Astrocyte (in vitro differentiated cells and primary cell): Measurements from ENCODE around the gene KIF26B. TPM values are rescaled to one million over a fixed set of nuclear protein-coding genes. Genes with fewer than 3 reads are reported as not detected.

ENCODE experiments used
- DNase-seq: peaks from one replicate; pipeline ENCODE4 v3.0.0-alpha.2; 2010; ENCODE audit warnings: low read depth
- FAIRE-seq: peaks from 2 replicates; lab custom pipeline; 2011; peaks lifted over from hg19 to GRCh38; lab: Jason Lieb, UNC
- H2AFZ ChIP-seq: 2 replicates; pipeline ENCODE4 v1.6.0; 2012; ENCODE audit warnings: low read depth, low read length, inconsistent platforms
- H3K27ac ChIP-seq: 2 replicates; pipeline ENCODE4 v1.5.1; 2011; ENCODE audit warnings: low read depth, low read length, inconsistent platforms
- H3K27me3 ChIP-seq: 2 replicates; pipeline ENCODE4 v1.6.0; 2011; ENCODE audit warnings: low read length, inconsistent platforms; ENCODE audit not compliant: insufficient read depth
- H3K36me3 ChIP-seq: 2 replicates; pipeline ENCODE4 v1.5.1; 2011; ENCODE audit warnings: low read length, inconsistent platforms; ENCODE audit not compliant: insufficient read depth
- H3K4me1 ChIP-seq: 2 replicates; pipeline ENCODE4 v1.5.1; 2011; ENCODE audit warnings: low read length, inconsistent platforms; ENCODE audit not compliant: insufficient read depth
- H3K4me2 ChIP-seq: 2 replicates; pipeline ENCODE4 v1.6.0; 2012; ENCODE audit warnings: low read length, inconsistent platforms
- H3K4me3 ChIP-seq: 2 replicates; pipeline ENCODE4 v1.5.1; 2011; ENCODE audit warnings: low read depth, mild to moderate bottlenecking, low read length, inconsistent platforms; ENCODE audit not compliant: insufficient read depth
- H3K79me2 ChIP-seq: 2 replicates; pipeline ENCODE4 v1.6.0; 2012; ENCODE audit warnings: mild to moderate bottlenecking, low read length, inconsistent platforms; ENCODE audit not compliant: insufficient read depth
- H3K9ac ChIP-seq: 2 replicates; pipeline ENCODE4 v1.6.0; 2012; ENCODE audit warnings: mild to moderate bottlenecking, low read length, inconsistent platforms
- H3K9me3 ChIP-seq: 2 replicates; pipeline ENCODE4 v1.5.1; 2012; ENCODE audit warnings: low read depth, mild to moderate bottlenecking, low read length, inconsistent platforms; ENCODE audit not compliant: insufficient read depth
- H4K20me1 ChIP-seq: 2 replicates; pipeline ENCODE4 v1.6.0; 2012; ENCODE audit warnings: low read length, inconsistent platforms; ENCODE audit not compliant: insufficient read depth
- H3K27ac Mint-ChIP-seq: one replicate; pipeline ENCODE4 v1.8.0; 2021; ENCODE audit warnings: mild to moderate bottlenecking, mixed read lengths; ENCODE audit not compliant: unreplicated experiment
- H3K27me3 Mint-ChIP-seq: one replicate; pipeline ENCODE4 v1.8.0; 2021; ENCODE audit warnings: low read depth, mixed read lengths; ENCODE audit not compliant: unreplicated experiment
- H3K36me3 Mint-ChIP-seq: one replicate; pipeline ENCODE4 v1.8.0; 2021; ENCODE audit warnings: low read depth, mixed read lengths; ENCODE audit not compliant: unreplicated experiment
- H3K4me1 Mint-ChIP-seq: one replicate; pipeline ENCODE4 v1.8.0; 2021; ENCODE audit warnings: low read depth, mixed read lengths; ENCODE audit not compliant: unreplicated experiment
- H3K4me3 Mint-ChIP-seq: one replicate; pipeline ENCODE4 v1.8.0; 2021; ENCODE audit warnings: mild to moderate bottlenecking, moderate library complexity, mixed read lengths; ENCODE audit not compliant: unreplicated experiment
- H3K9me3 Mint-ChIP-seq: one replicate; pipeline ENCODE4 v1.8.0; 2021; ENCODE audit warnings: mild to moderate bottlenecking, mixed read lengths; ENCODE audit not compliant: unreplicated experiment
- EZH2 ChIP-seq: IDR thresholded peaks from 2 replicates; pipeline ENCODE4 v1.6.1; 2012; ENCODE audit warnings: mild to moderate bottlenecking, low read length, inconsistent platforms; ENCODE audit not compliant: insufficient read depth
- total RNA-seq: library from RNA; stranded (reverse); gene quantifications from 2 replicates; pipeline ENCODE4 v1.2.1, GENCODE V29; 2021
- TF ChIP-seq, protein P1 (sequence below): IDR thresholded peaks from 2 replicates; pipeline ENCODE4 v1.5.1; 2011; ENCODE audit warnings: low read depth, mild to moderate bottlenecking, inconsistent platforms, low read length, moderate library complexity; ENCODE audit not compliant: insufficient read depth

The KIF26B gene
- total RNA-seq, 1 donor from 2014 or later, result 6.8 TPM

DNA sequence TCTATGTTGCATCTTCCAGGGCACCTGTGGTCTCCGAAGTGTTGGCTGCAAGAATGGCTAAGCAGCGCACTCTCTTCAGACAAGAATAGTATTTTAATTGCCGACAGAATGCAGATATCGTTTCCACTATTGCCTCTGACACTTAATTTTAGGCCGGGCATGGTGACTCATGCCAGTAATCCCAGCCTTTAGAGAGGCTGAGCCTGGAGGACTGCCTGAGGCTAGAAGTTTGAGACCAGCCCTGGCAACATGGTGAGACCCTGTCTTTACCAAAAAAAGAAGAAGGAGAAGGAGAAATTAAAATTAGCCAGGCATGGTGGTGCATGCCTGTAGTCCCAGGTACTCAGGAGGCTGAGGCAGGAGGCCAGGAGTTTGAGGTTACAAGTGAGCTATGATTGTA lies 306.9 kb downstream of the KIF26B start:
- Histone ChIP-seq H3K4me1 (no peaks in the 10 kb centered on the region), H3K9me3 (peaks cover 5% of the 10 kb centered on the region), H3K4me3 (no peak overlapping the region), H3K4me2 (no peak overlapping the region), H3K27ac (no peak overlapping the region), H3K9ac (no peak overlapping the region), H3K79me2 (no peaks in the 10 kb centered on the region), H3K36me3 (no peaks in the 10 kb centered on the region), H3K27me3 (no peaks in the 10 kb centered on the region), H2AFZ (no peak overlapping the region), H4K20me1 (peaks cover 10% of the 10 kb centered on the region)
- no peak for FAIRE-seq
- Mint-ChIP-seq H3K27ac (no peak overlapping the region), H3K36me3 (peaks cover 15% of the 10 kb centered on the region), H3K4me1 (peaks cover 7% of the 10 kb centered on the region), H3K27me3 (peaks cover 7% of the 10 kb centered on the region), H3K9me3 (peaks cover 2% of the 10 kb centered on the region), H3K4me3 (no peak overlapping the region)
- TF ChIP-seq EZH2, result no peak
- TF ChIP-seq, protein P1, sequence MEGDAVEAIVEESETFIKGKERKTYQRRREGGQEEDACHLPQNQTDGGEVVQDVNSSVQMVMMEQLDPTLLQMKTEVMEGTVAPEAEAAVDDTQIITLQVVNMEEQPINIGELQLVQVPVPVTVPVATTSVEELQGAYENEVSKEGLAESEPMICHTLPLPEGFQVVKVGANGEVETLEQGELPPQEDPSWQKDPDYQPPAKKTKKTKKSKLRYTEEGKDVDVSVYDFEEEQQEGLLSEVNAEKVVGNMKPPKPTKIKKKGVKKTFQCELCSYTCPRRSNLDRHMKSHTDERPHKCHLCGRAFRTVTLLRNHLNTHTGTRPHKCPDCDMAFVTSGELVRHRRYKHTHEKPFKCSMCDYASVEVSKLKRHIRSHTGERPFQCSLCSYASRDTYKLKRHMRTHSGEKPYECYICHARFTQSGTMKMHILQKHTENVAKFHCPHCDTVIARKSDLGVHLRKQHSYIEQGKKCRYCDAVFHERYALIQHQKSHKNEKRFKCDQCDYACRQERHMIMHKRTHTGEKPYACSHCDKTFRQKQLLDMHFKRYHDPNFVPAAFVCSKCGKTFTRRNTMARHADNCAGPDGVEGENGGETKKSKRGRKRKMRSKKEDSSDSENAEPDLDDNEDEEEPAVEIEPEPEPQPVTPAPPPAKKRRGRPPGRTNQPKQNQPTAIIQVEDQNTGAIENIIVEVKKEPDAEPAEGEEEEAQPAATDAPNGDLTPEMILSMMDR, result no peak
- DNase-seq, result no peak

DNA sequence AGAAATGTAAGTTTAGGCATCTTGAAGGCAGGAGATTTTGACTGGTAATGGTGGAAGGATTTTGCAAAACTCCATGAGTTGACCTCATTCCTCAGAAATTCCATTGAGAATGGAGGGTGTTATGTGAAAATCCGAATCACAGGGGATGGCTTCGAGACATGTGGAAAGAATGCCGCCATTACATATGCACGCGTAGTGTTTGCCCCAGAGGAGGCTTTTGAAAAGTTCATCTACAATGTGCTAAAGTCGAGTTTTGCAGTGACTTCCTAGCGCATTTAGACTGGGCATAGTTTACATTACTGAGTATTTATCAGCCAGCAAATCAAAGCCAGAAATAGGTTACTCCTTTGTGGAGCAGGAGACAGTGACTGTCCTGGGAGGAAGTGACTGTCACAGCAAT lies 307.4 kb downstream of the KIF26B start:
- no peaks in the 10 kb centered on the region for H3K36me3 ChIP-seq
- Mint-ChIP-seq H3K4me1 (peaks cover 7% of the 10 kb centered on the region), H3K27me3 (peaks cover 7% of the 10 kb centered on the region), H3K9me3 (peaks cover 2% of the 10 kb centered on the region), H3K36me3 (peaks cover 15% of the 10 kb centered on the region), H3K27ac (no peak overlapping the region), H3K4me3 (no peak overlapping the region)
- no peak overlapping the region for H3K27ac ChIP-seq
- no peak overlapping the region for H2AFZ ChIP-seq
- no peak overlapping the region for H3K9ac ChIP-seq
- H3K4me1 ChIP-seq, result no peaks in the 10 kb centered on the region
- H4K20me1 ChIP-seq, result peaks cover 10% of the 10 kb centered on the region
- peaks cover 5% of the 10 kb centered on the region for H3K9me3 ChIP-seq
- no peaks in the 10 kb centered on the region for H3K27me3 ChIP-seq
- no peak overlapping the region for H3K4me3 ChIP-seq
- DNase-seq, result no peak
- no peaks in the 10 kb centered on the region for H3K79me2 ChIP-seq
- FAIRE-seq, result no peak
- H3K4me2 ChIP-seq, result no peak overlapping the region
- TF ChIP-seq, protein P1, result no peak
- TF ChIP-seq EZH2, result no peak

DNA sequence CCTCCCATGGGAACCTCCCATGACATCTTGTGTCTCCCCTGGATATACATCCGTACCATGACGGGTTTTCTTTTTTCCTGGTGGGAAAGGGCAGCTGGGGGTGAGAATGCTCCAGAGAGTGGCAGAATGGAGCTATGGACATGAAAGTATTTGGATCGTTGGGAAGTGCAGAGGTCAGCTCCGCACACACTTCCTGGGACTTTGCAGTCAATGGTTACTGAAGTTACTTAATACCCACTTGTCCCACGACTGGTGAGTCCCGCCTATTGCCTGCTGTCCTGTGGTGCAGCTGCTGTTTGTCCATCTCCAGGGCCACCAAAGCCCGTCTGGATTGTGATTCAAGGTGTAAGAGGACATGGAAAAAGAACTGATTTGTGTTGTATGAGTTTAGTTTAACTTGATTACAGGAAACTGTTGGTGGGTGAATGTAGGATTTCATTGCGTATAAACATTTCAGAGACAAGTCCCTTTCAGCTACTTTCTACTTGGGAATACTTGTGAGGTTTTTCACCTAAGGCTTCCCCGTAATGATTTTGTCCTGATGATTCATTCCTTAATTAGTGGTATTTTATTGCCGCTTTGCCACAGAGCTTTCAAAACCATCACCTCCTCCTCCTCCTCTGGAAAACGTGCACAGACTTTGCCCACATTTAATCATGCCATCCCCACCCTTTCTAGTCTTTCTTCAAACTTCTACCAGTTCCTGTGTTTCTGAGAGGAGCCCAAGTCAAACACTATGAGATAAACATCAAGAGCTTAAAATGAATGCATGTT lies 308.8 kb downstream of the KIF26B start:
- H3K27me3 ChIP-seq, result no peaks in the 10 kb centered on the region
- Mint-ChIP-seq H3K36me3 (peaks cover 15% of the 10 kb centered on the region), H3K9me3 (peaks cover 2% of the 10 kb centered on the region), H3K4me3 (no peak overlapping the region), H3K27me3 (peaks cover 7% of the 10 kb centered on the region), H3K27ac (no peak overlapping the region), H3K4me1 (peaks cover 8% of the 10 kb centered on the region)
- H3K79me2 ChIP-seq, result no peaks in the 10 kb centered on the region
- no peaks in the 10 kb centered on the region for H3K4me1 ChIP-seq
- no peak overlapping the region for H2AFZ ChIP-seq
- no peak overlapping the region for H3K4me2 ChIP-seq
- H3K4me3 ChIP-seq, result no peak overlapping the region
- H4K20me1 ChIP-seq, result peaks cover 10% of the 10 kb centered on the region
- H3K27ac ChIP-seq, result no peak overlapping the region
- H3K9ac ChIP-seq, result no peak overlapping the region
- FAIRE-seq (no peak), DNase-seq (no peak)
- peaks cover 5% of the 10 kb centered on the region for H3K9me3 ChIP-seq
- TF ChIP-seq, protein P1, result no peak
- TF ChIP-seq EZH2, result no peak
- H3K36me3 ChIP-seq, result no peaks in the 10 kb centered on the region
